Stimulated activated CD4-positive, alpha-beta T cell treated with anti-CD3 and anti-CD28 coated beads, Interleukin-15, amount 100 ng/mL, for 1 hour (primary cell): ENCODE data around the gene TBC1D3K.
"Not testable (repeated sequence)": the region's sequence is repeated elsewhere in the genome, so short reads cannot be mapped to it uniquely, and the experiment has no call there.

Source experiments
- DNase-seq, 2 donors: peaks; one replicate each; pipeline ENCODE4 v3.0.0-alpha.2; 2020; ENCODE audit warnings: low read depth in 1 of 2, low spot score in 1 of 2

Gene TBC1D3K

GRCh38 chr17:37924115-37924514, at the start of gene TBC1D3K:
Gene TBC1D3K, plus strand, starts transcription at chr17:37924415. Its CDS starts 1,585 bp downstream, at chr17:37926000.
- DNase-seq: not testable (repeated sequence)

- no peak for DNase-seq
Measured at GRCh38 chr17:37884516-37884915, 39.7 kb upstream of the TBC1D3K start.

GRCh38 chr17:37885136-37885535, 39.1 kb upstream of the TBC1D3K start:
- no peak for DNase-seq

GRCh38 chr17:37888881-37889280, 35.3 kb upstream of the TBC1D3K start:
- no peak for DNase-seq

GRCh38 chr17:37896961-37897360, 27.3 kb upstream of the TBC1D3K start:
- DNase-seq: not testable (repeated sequence)
